Measurements from ENCODE around the gene DHFR.
"Not testable (repeated sequence)": the region's sequence is repeated elsewhere in the genome, so short reads cannot be mapped to it uniquely, and the experiment has no call there.

The DHFR gene

GRCh38 chr5:80588858-80589540 is 65.8 kb downstream of the DHFR start:
- CTCF ChIA-PET, result no interaction called here
- POLR2A ChIA-PET, result no interaction called here
- no peak overlapping the region for H3K4me3 ChIP-seq (ENCODE audit: low read depth, low read length)
- no peak for DNase-seq (ENCODE audit: low read depth, low spot score)
- TF ChIP-seq CTCF (IDR thresholded peaks at IDR 0.05; ENCODE audit: insufficient read depth, low read length, missing control alignments), result no peak

DNA sequence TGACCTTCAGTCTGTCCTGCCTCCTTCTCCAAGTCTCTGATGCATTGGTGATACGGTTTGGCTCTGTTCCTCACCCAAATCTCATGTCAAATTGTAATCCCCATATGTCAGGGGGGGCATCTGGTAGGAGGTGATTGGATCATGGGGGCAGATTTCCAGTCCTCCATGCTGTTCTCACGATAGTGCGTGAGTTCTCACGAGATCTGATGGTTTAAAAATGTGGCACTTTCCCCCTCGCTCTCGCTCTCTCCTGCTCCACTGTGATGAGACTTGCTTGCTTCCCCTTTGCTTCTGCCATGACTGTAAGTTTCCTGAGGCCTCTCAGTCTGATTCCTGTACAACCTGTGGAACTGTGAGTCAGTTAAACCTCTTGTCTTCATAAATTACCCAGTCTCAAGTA is 70.0 kb downstream of the DHFR start:
- TF ChIP-seq CTCF (IDR thresholded peaks at IDR 0.05; ENCODE audit: insufficient read depth, low read length, missing control alignments), result no peak
- no peak overlapping the region for H3K4me3 ChIP-seq (ENCODE audit: low read depth, low read length)
- DNase-seq (ENCODE audit: low read depth, low spot score), result no peak
- ChIA-PET POLR2A (no interaction called here), CTCF (no interaction called here)

DNA sequence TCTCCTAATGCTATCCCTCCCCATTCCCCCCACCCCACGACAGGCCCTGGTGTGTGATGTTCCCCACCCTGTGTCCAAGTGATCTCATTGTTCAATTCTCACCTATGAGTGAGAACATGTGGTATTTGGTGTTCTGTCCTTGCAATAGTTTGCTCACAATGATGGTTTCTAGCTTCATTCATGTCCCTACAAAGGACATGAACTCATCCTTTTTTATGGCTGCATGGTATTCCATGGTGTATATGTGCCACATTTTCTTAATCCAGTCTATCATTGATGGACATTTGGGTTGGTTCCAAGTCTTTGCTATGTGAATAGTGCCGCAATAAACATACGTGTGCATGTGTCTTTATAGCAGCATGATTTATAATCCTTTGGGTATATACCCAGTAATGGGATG is 74.5 kb downstream of the DHFR start:
- POLR2A ChIA-PET; CTCF ChIA-PET; H3K4me3 ChIP-seq (ENCODE audit: low read depth, low read length); DNase-seq (ENCODE audit: low read depth, low spot score): not testable (repeated sequence)

DNA sequence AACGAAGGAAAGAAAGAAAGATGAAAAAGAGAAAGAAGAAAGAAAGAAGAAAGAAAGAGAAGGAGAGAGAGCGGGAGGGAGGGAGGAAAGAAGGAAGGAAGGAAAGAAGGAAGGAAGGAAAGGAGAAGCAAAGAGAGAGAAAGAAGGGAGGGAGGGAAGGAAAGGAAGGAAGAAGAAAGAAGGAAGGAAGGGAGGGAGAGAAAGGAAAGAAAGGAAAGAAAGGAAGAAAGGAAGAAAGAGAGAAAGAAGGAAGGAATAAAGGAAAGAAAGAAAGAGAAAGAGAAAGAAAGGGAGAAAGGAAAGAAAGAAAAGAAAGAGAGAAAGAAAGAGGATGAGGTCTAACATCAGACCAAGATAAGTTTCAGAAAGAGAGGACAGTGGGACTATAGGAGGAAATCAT is 75.7 kb downstream of the DHFR start:
- no peak overlapping the region for H3K4me3 ChIP-seq (ENCODE audit: low read depth, low read length)
- ChIA-PET POLR2A (no interaction called here), CTCF (no interaction called here)
- no peak for TF ChIP-seq CTCF (IDR thresholded peaks at IDR 0.05; ENCODE audit: insufficient read depth, low read length, missing control alignments)
- no peak for DNase-seq (ENCODE audit: low read depth, low spot score)

- no peak overlapping the region for H3K4me3 ChIP-seq (ENCODE audit: low read depth, low read length)
- ChIA-PET CTCF (no interaction called here), POLR2A (no interaction called here)
- DNase-seq (ENCODE audit: low read depth, low spot score), result no peak
- TF ChIP-seq CTCF (IDR thresholded peaks at IDR 0.05; ENCODE audit: insufficient read depth, low read length, missing control alignments), result no peak
Observed at GRCh38 chr5:80577707-80578106, 77.1 kb downstream of the DHFR start.

DNA sequence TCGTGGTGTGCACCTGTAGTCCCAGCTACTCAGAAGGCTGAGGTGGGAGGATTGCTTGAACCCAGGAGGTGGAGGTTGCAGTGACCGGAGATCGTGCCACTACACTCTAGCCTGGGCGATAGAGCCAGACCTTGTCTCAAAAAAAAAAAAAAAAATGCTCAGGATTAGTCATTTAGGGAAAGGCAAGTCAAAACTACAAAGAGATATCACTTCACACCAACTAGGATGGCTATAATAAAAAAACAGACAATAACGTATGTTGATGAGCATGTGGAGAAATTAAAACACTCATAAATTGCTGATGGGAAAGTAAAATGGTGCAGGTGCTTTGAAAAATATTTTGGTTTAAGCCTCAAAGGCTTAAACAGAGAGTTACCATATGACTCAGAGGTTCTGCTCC is 78.4 kb downstream of the DHFR start:
- DNase-seq (ENCODE audit: low read depth, low spot score), result no peak
- ChIA-PET POLR2A (no interaction called here), CTCF (no interaction called here)
- H3K4me3 ChIP-seq (ENCODE audit: low read depth, low read length), result no peak overlapping the region
- no peak for TF ChIP-seq CTCF (IDR thresholded peaks at IDR 0.05; ENCODE audit: insufficient read depth, low read length, missing control alignments)
